ENCODE data around the gene KLF11.
"Not testable (repeated sequence)": the region's sequence is repeated elsewhere in the genome, so short reads cannot be mapped to it uniquely, and the experiment has no call there.

The KLF11 gene

DNA sequence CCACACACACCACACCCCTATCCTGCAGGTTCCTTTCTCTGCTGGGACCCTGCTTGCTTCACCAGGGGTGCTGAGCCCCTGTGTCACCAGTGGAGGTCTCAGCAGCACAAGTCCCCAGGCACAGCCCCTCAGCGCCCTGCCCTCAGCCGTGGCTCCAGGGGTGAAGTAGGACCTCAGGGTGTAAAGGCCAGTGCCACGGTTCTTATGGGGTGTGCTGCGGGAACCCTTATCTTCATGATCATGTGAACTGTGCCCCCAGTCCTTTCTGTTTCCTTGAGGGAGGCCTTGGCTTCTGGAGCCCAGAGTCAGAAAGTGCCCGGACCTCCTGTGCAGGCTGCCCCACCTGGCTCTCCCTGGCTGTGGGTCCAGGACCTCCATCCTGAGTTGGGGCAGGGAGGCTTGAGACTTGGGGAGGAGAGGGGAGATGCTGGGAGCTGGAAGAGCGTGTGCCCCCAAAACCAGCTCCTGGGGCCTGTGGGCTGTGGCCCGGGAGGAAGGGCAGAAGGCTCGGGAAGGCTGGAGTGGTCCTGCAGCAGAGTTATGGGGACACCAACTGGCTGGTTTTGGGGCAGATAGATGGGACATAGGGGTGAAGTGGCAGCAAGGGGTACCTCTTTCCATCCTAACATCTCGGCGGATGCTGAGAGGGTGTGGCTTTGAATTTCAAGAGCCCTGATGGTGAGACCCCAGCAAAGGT is 20.2 kb upstream of the KLF11 start:
- DNase-seq (ENCODE audit: low read depth, low spot score), result no peak

- DNase-seq (ENCODE audit: low read depth, low spot score), result no peak
Observed at GRCh38 chr2:10026940-10027569, 16.3 kb upstream of the KLF11 start.

DNA sequence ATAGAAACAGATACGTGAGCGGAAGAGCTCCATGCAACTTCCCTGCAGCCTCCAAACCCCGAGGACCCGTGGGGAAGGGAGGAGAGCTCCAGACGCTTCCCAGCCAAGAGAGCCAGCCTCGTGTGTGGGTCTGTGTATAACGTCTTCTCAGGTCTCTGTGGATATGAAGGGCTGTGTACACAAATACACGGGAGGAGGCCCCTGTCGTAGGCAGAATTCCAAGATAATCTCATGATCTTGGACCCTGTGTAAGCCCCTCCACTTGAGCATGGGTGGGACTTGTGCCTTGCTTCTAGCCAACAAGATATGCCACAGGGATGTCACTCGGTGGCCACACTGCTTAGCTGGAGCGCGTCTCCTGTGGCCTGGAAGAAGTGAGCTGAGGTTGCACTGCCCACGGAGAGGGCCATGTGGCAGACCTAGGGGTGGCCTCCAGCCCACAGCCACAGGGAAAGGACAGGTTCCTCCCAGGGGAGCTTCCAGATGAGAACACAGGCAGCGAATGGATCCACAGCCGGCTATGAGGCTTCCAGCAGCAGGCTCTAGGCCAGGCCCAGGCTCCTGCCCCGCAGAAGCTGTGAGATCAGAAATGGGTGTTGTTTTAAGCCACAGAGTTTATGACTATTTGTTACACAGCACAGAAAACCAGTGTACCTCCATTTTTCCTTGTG is 15.6 kb upstream of the KLF11 start:
- DNase-seq (ENCODE audit: low read depth, low spot score), result no peak

DNA sequence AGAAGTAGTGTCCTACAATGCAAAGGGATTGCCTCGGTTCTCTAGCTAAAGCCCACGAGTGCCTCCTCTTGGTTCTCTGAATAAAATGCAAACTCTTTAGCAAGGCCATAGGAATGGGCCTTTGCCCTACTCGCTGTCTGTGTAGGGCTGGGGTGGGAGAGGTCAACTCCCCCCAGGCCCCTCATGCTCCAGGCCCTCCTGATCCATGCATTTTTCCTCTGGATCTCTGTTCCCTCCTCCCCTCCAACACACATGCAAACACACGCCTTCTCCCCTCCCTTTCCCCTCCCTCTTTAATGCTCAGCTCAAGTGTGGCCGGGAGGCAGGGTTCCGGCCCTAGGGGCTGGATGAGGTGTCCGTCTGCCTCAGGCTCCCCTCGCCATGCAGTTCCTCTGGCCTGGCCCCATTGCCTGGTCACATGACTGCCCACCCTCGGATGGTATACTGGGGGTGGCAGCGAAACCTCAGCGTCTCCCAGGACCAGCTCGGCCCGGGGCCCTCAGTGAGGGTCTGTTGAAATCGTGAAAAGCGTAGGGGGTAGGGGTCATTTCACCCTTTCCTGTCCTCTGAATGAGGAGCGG is 14.9 kb upstream of the KLF11 start:
- no peak for DNase-seq (ENCODE audit: low read depth, low spot score)

DNA sequence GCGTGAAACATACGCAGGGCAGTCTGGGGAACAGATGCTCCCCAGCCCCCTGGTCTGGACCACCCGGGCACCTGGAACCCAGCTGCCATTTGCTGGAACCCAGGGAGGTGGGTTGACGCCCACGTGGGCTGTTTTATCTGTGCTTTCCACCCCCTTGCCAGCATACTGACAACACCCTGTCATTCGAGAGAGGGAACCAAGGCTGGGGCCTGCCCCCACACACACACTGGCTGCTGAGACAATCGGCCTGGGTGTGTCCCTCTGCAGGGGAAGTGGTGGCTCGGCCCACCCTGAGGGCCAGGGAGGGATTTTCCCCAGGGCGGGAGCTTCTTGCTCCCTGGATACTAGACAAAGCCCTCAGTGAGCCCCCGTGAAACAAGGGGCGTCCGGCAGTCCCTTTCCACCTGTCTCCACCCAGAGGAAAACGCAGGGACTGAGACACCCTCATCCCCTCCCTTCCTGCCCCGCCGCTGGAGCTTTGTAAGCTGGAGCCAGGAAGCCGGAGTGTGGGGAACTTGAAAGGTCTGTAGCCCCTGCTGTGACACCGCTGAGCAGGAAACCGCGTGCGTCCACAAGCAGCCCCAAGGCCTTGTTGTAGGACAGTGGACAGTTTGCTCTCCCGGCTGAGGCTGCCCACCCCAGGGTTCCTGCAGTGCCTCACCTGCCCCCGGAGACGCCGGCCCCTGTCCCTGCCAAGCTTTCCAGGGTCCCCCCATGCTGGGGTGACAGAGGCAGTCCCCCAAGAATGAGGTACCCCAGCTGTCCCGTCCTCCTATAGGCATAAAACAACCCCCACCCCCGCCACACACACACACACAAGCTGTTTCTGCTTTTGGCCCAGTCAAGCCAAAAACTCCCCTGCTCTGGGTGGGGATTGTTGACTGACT is 14.1 kb upstream of the KLF11 start:
- DNase-seq (ENCODE audit: low read depth, low spot score), result no peak

- no peak for DNase-seq (ENCODE audit: low read depth, low spot score)
Observed at GRCh38 chr2:10029875-10030223, 13.5 kb upstream of the KLF11 start.

- DNase-seq (ENCODE audit: low read depth, low spot score), result no peak
Observed at GRCh38 chr2:10030311-10030736, 13.0 kb upstream of the KLF11 start.

DNA sequence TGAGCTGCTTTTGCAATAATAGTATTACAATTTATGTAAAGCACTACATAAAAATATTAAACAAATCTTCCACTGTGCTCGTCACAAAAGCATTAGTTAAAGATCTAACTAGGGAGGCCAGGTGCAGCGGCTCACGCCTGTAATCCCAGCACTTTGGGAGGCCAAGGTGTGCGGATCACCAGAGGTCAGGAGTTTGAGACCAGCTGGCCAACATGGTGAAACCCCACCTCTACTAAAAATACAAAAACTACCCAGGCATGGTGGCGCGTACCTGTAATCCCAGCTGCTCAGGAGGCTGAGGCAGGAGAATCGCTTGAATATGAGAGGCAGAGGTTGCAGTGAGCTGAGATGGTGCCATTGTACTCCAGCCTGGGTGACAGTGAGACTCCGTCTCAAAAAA is 12.6 kb upstream of the KLF11 start:
- DNase-seq (ENCODE audit: low read depth, low spot score), result not testable (repeated sequence)

- DNase-seq (ENCODE audit: low read depth, low spot score), result no peak
Observed at GRCh38 chr2:10031886-10032745, 11.2 kb upstream of the KLF11 start.

- DNase-seq (ENCODE audit: low read depth, low spot score), result no peak
Observed at GRCh38 chr2:10032746-10033105, 10.6 kb upstream of the KLF11 start.

- no peak for DNase-seq (ENCODE audit: low read depth, low spot score)
Observed at GRCh38 chr2:10033251-10034006, 9.9 kb upstream of the KLF11 start.

- DNase-seq (ENCODE audit: low read depth, low spot score), result no peak
Observed at GRCh38 chr2:10034333-10035052, 8.9 kb upstream of the KLF11 start.

GRCh38 chr2:10035053-10035422 is 8.3 kb upstream of the KLF11 start:
- DNase-seq (ENCODE audit: low read depth, low spot score), result no peak

- DNase-seq (ENCODE audit: low read depth, low spot score), result no peak
Observed at GRCh38 chr2:10035633-10036032, 7.7 kb upstream of the KLF11 start.

DNA sequence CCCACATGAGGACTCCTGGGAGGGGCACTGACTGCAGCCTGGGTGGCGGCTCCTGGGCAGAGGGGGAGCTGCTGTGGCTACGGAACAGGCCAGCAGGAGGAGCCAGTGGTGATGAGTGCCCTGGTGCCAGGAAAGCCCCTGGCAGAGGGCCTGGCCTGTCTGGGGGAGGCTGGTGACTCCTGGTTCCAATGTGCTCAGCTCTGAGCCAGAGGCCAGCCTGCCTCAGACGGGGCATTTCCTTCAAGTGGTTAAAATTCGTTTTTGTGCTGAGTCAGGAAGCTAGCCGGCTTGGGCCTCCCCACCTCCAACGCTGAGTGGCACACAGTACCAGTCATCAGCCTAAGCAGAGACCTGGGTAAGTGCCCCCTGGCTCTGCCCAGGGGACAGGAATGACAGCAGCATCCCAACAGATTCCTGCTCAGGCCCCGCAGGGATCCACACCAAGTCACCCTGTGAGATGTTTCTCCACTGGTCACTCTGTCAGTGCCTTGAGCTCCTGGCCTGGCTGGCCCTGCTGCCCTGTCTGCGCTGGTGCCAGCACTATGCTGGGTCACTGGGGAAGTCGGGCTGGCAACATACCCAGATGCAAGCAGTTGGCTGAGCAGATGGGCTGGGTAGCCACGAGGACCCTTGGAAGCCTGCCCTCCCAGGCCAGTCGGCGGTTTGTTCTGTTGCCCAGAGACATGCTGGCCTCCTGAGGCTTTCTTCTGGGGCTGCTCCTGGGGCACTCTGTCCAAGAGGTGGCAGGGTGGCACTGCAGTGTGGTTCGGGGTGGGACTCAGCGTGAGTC is 7.1 kb upstream of the KLF11 start:
- DNase-seq (ENCODE audit: low read depth, low spot score), result no peak

- no peak for DNase-seq (ENCODE audit: low read depth, low spot score)
Observed at GRCh38 chr2:10038123-10038522, 5.2 kb upstream of the KLF11 start.

DNA sequence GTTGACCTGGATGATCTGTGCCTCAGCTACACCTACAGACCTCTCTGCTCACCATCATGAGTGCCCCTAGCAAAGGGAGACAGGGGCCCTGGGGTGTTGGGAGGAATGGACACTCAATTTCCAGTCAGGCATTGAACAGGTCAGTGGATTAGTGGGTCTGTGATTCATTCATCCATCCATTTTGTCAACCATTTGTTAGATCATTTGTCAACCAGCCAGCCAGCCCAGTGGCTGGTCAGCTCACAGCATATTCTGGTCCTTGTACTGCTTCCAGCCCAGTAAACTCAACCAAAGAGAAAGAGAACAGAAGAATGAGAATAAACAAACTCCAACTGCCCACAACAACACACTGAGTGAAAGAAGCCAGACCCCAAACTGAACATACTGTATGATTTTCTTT is 4.6 kb upstream of the KLF11 start:
- no peak for DNase-seq (ENCODE audit: low read depth, low spot score)

DNA sequence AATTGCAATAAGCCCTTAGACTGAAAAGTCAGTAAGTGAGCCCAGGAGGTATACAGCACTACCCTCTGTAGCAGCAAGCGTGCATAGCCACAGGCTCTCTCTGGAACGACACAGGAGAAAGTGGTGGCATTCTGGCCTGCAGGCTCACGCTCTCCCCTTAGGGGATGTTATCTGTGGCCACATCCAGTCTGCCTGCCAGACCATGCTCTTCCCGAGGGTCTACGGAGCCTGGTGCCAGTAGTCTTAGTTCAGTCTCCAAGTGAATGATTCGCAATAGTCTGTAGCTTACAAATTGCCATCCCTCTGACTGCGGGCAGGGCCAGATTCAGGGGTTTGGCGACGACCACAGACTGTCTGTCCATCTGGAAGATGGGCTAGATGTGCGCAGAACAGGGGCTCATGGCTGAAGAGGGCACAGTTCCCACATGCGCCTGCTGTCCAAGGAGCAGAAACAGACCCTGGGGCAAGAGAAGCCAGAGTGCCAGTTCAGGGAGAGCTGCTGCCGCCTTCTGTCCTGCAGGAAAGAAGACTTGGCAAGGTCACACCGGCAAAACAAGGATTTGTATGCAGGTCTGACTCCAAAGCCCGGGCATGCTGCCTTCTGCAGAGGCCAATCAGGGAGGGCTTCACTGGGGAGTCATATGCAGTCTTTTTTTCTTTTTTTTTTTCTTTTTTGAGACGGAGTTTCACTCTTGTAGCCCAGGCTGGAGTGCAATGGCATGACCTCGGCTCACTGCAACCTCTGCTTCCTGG is 3.5 kb upstream of the KLF11 start:
- DNase-seq (ENCODE audit: low read depth, low spot score), result no peak

Data from iPS DF 19.7 (cell line).